NT2/D1 (cell line): ENCODE data around the gene SMTNL2.
"Not testable (repeated sequence)": the region's sequence is repeated elsewhere in the genome, so short reads cannot be mapped to it uniquely, and the experiment has no call there.

Experiments
- DNase-seq: peaks from one replicate; pipeline ENCODE4 v3.0.0-alpha.2; 2011; ENCODE audit warnings: low read depth, low spot score
- H3K27me3 ChIP-seq: 2 replicates; pipeline ENCODE4 v1.6.0; 2011; ENCODE audit warnings: mild to moderate bottlenecking; ENCODE audit not compliant: insufficient read length, insufficient read depth
- H3K36me3 ChIP-seq: 2 replicates; pipeline ENCODE4 v1.6.1; 2011; ENCODE audit warnings: mild to moderate bottlenecking, low read length, mixed read lengths; ENCODE audit not compliant: insufficient read depth, insufficient read length
- H3K4me1 ChIP-seq: 2 replicates; pipeline ENCODE4 v1.5.1; 2011; ENCODE audit not compliant: insufficient read depth, insufficient read length
- H3K4me3 ChIP-seq: 2 replicates; pipeline ENCODE4 v1.5.1; 2011; ENCODE audit warnings: low read depth; ENCODE audit not compliant: insufficient read length
- H3K9ac ChIP-seq: 2 replicates; pipeline ENCODE4 v1.6.0; 2011; ENCODE audit warnings: low read depth; ENCODE audit not compliant: insufficient read length
- H3K9me3 ChIP-seq: 2 replicates; pipeline ENCODE4 v1.5.1; 2011; ENCODE audit warnings: mild to moderate bottlenecking, low read length; ENCODE audit not compliant: insufficient read depth
- SUZ12 ChIP-seq: IDR thresholded peaks from 2 replicates; pipeline ENCODE4 v1.6.1; 2011; ENCODE audit not compliant: insufficient read length, insufficient read depth; ENCODE audit errors: extremely low read depth
- YY1 ChIP-seq: IDR thresholded peaks from 2 replicates; pipeline ENCODE4 v1.6.1; 2011; ENCODE audit not compliant: insufficient read length, insufficient read depth
- ZNF274 ChIP-seq: IDR thresholded peaks from 2 replicates; pipeline ENCODE4 v1.6.1; 2011; ENCODE audit warnings: mild to moderate bottlenecking, low read depth, low read length

Gene SMTNL2

DNA sequence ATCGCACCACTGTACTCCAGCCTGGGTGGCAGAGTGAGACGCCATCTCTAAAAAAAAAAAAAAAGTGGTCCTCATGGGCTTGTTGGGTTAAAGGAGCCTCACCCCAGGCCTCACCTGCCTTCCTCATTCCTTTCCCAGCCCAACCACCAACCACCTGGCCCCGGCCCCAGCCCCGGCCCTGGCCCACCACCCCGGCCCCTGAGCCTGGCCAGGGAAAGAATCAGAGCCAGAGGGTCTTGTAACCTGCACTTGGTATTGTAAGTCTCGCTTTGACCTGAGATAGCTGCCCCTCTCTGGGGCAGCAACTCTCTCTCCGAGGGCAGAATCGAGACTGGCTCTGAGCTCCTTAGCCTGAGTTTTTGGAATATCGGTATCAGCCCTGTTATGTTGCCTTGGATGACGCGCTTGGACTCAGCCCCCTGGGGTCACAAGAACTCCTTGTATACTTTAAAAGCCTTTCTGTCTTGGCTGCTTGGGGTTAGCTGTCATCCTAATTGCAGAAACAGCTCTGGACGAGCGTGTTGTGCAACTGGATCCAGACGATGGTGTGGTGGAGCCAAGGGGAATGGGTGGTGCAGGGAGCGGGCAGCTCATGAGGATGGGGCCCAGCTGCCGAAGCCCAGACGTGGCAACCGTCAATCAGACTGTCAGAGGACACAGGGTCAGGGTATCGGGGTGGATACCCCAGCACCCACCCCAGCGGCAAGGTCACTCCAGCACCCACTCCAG is 14.6 kb downstream of the SMTNL2 start:
- no peaks in the 10 kb centered on the region for H3K36me3 ChIP-seq
- no peak for DNase-seq
- H3K9ac ChIP-seq: peak overlapping the region; percentile 54
- no peaks in the 10 kb centered on the region for H3K27me3 ChIP-seq
- TF ChIP-seq SUZ12 (no peak), ZNF274 (no peak), YY1 (no peak)
- H3K9me3 ChIP-seq: no peaks in the 10 kb centered on the region
- peaks cover 18% of the 10 kb centered on the region for H3K4me1 ChIP-seq
- H3K4me3 ChIP-seq: no peak overlapping the region

- Histone ChIP-seq H3K36me3 (no peaks in the 10 kb centered on the region), H3K4me3 (no peak overlapping the region), H3K4me1 (peaks cover 20% of the 10 kb centered on the region), H3K27me3 (no peaks in the 10 kb centered on the region), H3K9ac (peak overlapping the region; percentile 54), H3K9me3 (no peaks in the 10 kb centered on the region)
- TF ChIP-seq ZNF274 (no peak), YY1 (no peak)
- peak; percentile 77 for DNase-seq
Observed at GRCh38 chr17:4599505-4600281, 15.4 kb downstream of the SMTNL2 start.

GRCh38 chr17:4600563-4600962 is 16.2 kb downstream of the SMTNL2 start:
- H3K9me3 ChIP-seq: no peaks in the 10 kb centered on the region
- H3K4me3 ChIP-seq: peak overlapping the region; percentile 0
- H3K27me3 ChIP-seq: no peaks in the 10 kb centered on the region
- peak overlapping the region; percentile 28 for H3K9ac ChIP-seq
- DNase-seq: no peak
- no peak for TF ChIP-seq YY1
- no peak for TF ChIP-seq ZNF274
- TF ChIP-seq SUZ12: no peak
- no peaks in the 10 kb centered on the region for H3K36me3 ChIP-seq
- peaks cover 17% of the 10 kb centered on the region for H3K4me1 ChIP-seq

DNA sequence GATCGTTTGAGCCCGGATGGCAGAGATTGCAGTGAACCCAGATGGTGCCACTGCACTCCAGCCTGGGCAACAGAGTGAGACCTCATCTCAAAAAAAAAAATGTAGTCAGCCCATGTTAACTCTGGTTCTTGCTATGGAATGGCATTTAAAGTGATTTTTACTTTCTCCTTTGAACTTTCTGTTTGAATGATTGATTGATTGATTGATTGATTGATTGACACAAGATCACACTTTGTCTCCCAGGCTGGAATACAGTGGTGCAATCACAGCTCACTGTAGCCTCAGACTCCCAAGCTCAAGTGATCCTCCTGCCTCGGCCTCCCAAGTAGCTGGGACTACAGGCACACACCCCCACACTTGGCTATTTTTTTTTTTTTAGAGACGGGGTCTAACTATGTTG is 17.0 kb downstream of the SMTNL2 start:
- no peak overlapping the region for H3K4me3 ChIP-seq
- TF ChIP-seq ZNF274 (no peak), YY1 (no peak), SUZ12 (no peak)
- no peak overlapping the region for H3K9ac ChIP-seq

DNA sequence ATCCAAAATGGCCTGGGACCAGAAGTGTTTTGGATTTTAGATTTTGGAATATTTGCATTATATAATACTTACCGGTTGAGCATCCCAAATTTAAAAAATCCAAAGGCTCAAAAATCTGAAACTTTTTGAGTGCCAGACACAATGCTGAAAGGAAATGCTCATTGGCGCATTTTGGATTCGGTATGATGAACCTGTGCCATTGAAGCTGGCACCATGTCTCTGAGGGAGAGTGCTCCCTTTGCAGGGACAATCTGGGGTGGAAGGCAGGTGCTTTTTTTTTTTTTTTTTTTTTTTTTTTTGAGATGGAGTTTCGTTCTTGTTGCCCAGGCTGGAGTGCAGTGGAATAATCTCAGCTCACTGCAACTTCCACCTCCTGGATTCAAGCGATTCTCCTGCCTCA is 17.7 kb downstream of the SMTNL2 start:
- Histone ChIP-seq H3K9me3 (no peaks in the 10 kb centered on the region), H3K4me1 (peaks cover 20% of the 10 kb centered on the region), H3K9ac (no peak overlapping the region), H3K36me3 (no peaks in the 10 kb centered on the region), H3K27me3 (no peaks in the 10 kb centered on the region), H3K4me3 (no peak overlapping the region)
- TF ChIP-seq YY1 (no peak), ZNF274 (no peak), SUZ12 (no peak)
- DNase-seq: no peak

More for the DNA sequence above, 17.0 kb downstream of the SMTNL2 start:
- Histone ChIP-seq H3K27me3 (no peaks in the 10 kb centered on the region), H3K36me3 (no peaks in the 10 kb centered on the region), H3K9me3 (no peaks in the 10 kb centered on the region), H3K4me1 (peaks cover 20% of the 10 kb centered on the region)
- no peak for DNase-seq

- no peak for DNase-seq
- TF ChIP-seq YY1 (no peak), ZNF274 (no peak), SUZ12 (no peak)
- no peaks in the 10 kb centered on the region for H3K36me3 ChIP-seq
Observed at GRCh38 chr17:4604111-4604644, 19.8 kb downstream of the SMTNL2 start.

GRCh38 chr17:4604736-4605135 is 20.4 kb downstream of the SMTNL2 start:
- not testable (repeated sequence) for H3K4me1 ChIP-seq, H3K9ac ChIP-seq, H3K4me3 ChIP-seq, DNase-seq, H3K27me3 ChIP-seq, H3K36me3 ChIP-seq, H3K9me3 ChIP-seq

More at GRCh38 chr17:4604111-4604644, 19.8 kb downstream of the SMTNL2 start:
- Histone ChIP-seq H3K9ac (no peak overlapping the region), H3K9me3 (no peaks in the 10 kb centered on the region), H3K4me1 (peaks cover 12% of the 10 kb centered on the region), H3K4me3 (no peak overlapping the region), H3K27me3 (no peaks in the 10 kb centered on the region)
